Muscle layer of duodenum (tissue), 2 donors: ENCODE measurements around the gene FCRL2.
"Not testable (repeated sequence)": the region's sequence is repeated elsewhere in the genome, so short reads cannot be mapped to it uniquely, and the experiment has no call there.

Source experiments
- H3K27ac ChIP-seq: one replicate; pipeline ENCODE4 v1.7.0; 2013; ENCODE audit warnings: mild to moderate bottlenecking, low read length
- H3K27me3 ChIP-seq: one replicate; pipeline ENCODE4 v1.7.0; 2013; ENCODE audit warnings: low read depth, mild to moderate bottlenecking, control low read depth, low read length
- H3K36me3 ChIP-seq, 2 donors: one replicate each; pipeline ENCODE4 v1.7.0; 2013; ENCODE audit warnings: low read length in 2 of 2, control low read depth in 1 of 2, mild to moderate bottlenecking in 1 of 2; ENCODE audit not compliant: insufficient read depth in 2 of 2, control insufficient read depth in 1 of 2
- H3K4me1 ChIP-seq, 2 donors: one replicate each; pipeline ENCODE4 v1.7.0; 2013; ENCODE audit warnings: low read length in 2 of 2, mild to moderate bottlenecking in 2 of 2, control low read depth in 1 of 2, moderate library complexity in 1 of 2; ENCODE audit not compliant: insufficient read depth in 2 of 2, control insufficient read depth in 1 of 2
- H3K4me3 ChIP-seq, 2 donors: one replicate each; pipeline ENCODE4 v1.7.0; 2013; ENCODE audit warnings: low read length in 2 of 2, low read depth in 1 of 2, mild to moderate bottlenecking in 1 of 2
- H3K9me3 ChIP-seq, 2 donors: one replicate each; pipeline ENCODE4 v1.7.0; 2013; ENCODE audit warnings: low read length in 2 of 2, control low read depth in 1 of 2, mild to moderate bottlenecking in 1 of 2; ENCODE audit not compliant: control insufficient read depth in 1 of 2
- donor health status: healthy.

The FCRL2 gene

DNA sequence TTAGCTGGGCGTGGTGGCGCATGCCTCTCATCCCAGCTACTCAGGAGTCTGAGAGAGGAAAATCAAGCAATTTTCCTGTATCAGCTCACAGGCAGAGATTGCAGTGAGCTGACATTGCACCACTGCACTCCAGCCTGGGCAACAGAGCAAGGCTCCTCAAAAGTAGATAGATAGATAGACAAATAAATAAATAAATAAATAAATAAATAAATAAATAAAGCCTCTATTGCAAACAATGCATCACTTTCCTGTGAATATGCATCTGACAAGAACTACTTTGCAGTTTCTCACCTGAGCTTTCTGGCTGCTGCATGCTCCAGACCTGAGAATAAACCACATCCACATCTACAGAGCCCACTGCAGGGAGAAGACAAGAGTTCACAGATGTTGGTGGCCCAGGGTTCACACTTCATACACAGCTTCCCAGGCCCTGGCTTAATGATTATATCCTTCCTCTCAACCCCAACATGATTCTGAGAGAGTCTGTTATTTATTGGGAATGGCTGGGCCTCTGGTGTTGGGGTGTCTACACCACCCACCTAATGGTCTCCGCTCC is 28.6 kb downstream of the FCRL2 start:
- H3K27me3 ChIP-seq: no peaks in the 10 kb centered on the region
- no peak overlapping the region for H3K27ac ChIP-seq
- no peak overlapping the region for H3K4me3 ChIP-seq
- no peaks in the 10 kb centered on the region for H3K4me1 ChIP-seq
- H3K36me3 ChIP-seq: no peaks in the 10 kb centered on the region
- H3K9me3 ChIP-seq: no peaks in the 10 kb centered on the region

DNA sequence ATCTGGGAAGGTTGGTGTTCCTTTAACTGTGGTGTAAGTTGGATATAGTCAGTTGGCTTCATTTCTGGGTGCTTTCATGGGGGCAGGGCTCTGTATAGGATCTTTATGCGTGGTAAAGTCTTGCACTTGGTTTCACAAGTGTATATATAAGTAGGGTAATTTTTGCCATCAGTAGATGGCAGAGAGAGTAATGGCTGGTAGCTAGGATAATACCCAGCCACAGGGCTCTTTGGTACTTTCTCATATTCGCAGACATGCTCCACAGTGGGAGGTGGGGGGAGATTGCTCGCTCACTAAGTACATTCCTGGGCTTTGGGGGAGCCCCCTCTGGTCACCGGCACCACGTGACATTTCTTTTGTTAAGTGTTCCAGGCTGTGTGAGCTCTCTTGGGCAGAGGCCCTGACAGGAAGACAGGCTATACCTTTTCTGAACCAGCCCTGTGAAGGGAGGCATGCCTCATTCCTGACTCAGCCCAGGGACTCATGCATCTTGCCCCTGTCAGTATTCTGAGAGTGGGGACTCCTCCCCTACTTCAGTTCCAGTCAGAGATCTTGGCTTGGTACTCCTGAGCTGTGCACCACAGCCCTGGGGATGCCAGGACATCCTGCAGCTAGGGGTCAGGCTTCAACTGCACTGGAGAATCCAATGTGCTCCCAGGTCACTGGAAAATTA is 37.6 kb downstream of the FCRL2 start:
- Histone ChIP-seq H3K27ac (no peak overlapping the region), H3K4me3 (no peak overlapping the region), H3K4me1 (no peaks in the 10 kb centered on the region), H3K27me3 (no peaks in the 10 kb centered on the region), H3K36me3 (no peaks in the 10 kb centered on the region), H3K9me3 (no peaks in the 10 kb centered on the region)

DNA sequence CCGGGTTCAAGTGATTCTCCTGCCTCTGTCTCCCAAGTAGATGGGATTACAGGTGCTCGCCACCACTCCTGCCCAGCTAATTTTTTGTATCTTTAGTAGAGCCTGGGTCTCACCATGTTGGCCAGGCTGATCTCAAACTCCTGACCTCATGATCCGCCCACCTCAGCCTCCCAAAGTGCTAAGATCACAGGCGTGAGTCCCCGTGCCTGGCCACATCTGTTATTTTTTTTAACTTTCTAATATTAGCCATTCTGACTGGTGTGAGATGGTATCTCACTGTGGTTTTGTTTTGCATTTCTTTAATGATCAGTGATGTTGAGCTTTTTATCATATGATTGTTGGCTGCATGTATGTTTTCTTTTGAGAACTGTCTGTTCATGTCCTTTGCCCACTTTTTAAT is 40.9 kb downstream of the FCRL2 start:
- H3K9me3 ChIP-seq, H3K36me3 ChIP-seq, H3K4me3 ChIP-seq, H3K27me3 ChIP-seq, H3K27ac ChIP-seq, H3K4me1 ChIP-seq: not testable (repeated sequence)

DNA sequence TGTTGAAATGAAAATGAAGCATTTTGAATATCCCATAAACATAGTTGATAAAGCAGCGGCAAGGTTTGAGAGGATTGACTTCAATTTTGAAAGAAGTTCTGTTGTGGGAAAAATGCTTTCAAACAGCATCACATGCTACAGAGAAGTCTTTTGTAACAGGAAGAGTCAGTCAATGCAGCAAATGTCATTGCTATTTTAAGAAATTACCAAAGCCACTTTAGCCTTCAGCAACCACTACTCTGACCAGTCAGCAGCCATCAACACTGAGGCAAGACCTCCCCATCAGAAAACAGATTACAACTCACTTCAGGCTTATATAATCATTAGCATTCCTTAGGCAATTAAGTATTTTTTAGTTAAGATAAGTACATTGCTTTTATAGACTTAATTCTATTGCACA is 42.6 kb downstream of the FCRL2 start:
- Histone ChIP-seq H3K36me3 (no peaks in the 10 kb centered on the region), H3K27ac (no peak overlapping the region), H3K27me3 (no peaks in the 10 kb centered on the region), H3K4me1 (no peaks in the 10 kb centered on the region), H3K4me3 (no peak overlapping the region), H3K9me3 (peaks cover 0 to 5% of the 10 kb centered on the region in 2 donors)

DNA sequence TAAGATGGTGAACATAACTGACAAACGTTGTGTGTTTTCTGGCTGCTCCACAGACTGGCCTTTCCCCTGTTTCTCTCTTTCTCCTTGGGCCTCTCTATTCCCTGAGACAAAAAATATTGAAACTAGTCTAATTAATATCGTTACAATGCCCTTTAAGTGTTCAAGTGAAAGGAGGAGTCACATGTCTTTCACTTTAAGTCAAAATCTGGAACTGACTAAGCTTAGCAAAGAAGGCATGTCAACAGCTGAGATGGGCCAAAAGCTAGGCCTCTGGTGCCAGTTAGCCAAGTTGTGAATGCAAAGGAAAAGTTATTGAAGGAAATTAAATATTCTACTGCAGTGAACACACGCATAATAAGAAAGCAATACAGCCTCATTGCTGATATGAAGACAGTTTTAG is 44.2 kb downstream of the FCRL2 start:
- no peaks in the 10 kb centered on the region for H3K36me3 ChIP-seq
- no peak overlapping the region for H3K27ac ChIP-seq
- H3K4me3 ChIP-seq: no peak overlapping the region
- H3K27me3 ChIP-seq: no peaks in the 10 kb centered on the region
- peaks cover 0 to 7% of the 10 kb centered on the region in 2 donors for H3K9me3 ChIP-seq
- H3K4me1 ChIP-seq: no peaks in the 10 kb centered on the region

DNA sequence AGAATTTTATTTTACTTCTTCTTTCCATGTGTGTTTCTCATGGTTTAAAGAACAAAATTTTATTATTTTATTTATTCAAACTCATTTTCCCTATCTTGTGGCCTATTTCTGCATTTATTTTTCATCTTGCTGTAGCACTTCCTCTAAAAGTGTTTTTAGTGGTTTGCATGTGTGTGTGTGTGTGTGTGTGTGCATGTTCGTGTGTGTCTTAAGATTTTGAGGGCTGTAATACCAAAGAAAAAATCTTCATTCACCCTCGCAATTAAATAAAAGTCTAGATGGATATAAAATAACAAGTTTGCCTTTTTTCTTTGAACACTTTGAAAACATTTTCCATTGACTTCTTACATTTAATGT is 51.7 kb downstream of the FCRL2 start:
- Histone ChIP-seq H3K27ac (no peak overlapping the region), H3K36me3 (no peaks in the 10 kb centered on the region), H3K4me1 (no peaks in the 10 kb centered on the region), H3K9me3 (peaks cover 0 to 5% of the 10 kb centered on the region in 2 donors), H3K27me3 (no peaks in the 10 kb centered on the region), H3K4me3 (no peak overlapping the region)

DNA sequence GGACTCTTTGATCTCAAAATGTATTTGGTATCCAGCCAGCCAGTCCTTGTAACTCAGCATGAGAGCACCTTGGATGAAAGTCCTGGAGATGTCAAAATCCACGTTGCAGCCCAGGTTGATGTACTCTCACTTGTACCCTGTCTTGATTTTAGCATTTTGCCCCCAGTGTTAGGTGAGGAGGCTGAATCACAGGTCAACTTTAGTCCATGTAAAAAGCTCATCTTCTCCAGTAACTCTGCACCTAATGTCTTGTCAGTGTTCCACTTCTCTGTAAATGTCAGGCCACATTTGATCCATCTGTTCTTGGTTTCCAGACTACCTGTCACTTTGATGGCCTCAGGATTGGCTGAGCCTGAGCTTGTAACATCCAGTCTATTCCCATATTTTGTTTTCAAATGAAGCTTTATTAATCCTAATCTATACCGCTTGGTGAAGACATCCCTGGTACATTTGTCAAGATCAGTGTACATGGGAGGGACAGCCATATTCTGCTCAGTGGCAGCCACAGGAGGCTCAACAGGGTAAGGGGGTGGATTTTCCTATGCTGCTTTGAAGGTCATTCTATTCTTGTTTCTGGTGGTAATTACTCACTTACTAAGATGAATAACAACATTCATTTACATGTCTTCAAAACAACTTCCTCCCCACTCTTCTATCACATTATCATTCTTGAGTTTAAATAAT is 52.3 kb downstream of the FCRL2 start:
- Histone ChIP-seq H3K27me3 (no peaks in the 10 kb centered on the region), H3K4me1 (no peaks in the 10 kb centered on the region), H3K4me3 (no peak overlapping the region), H3K9me3 (peaks cover 0 to 5% of the 10 kb centered on the region in 2 donors), H3K36me3 (no peaks in the 10 kb centered on the region), H3K27ac (no peak overlapping the region)

DNA sequence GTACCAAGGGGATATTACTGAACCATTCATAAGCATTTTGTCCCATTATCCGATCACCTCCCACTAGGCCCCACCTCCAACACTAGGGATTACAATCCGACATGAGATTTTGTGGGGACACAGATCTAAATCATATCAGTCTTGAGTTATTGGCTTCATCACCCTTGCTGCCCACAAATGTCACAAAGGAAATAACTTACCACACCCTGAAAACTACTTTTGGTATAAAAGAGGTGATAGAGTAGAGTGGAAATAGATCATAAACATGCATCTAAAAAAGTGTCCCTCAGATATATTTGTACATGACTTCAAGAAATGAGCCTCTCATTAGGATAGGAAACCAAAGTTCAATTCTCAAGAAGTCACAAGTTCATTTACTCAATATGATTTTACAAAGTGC is 53.8 kb downstream of the FCRL2 start:
- Histone ChIP-seq H3K27me3 (no peaks in the 10 kb centered on the region), H3K4me1 (no peaks in the 10 kb centered on the region), H3K9me3 (peaks cover 0 to 3% of the 10 kb centered on the region in 2 donors), H3K27ac (no peak overlapping the region), H3K4me3 (no peak overlapping the region), H3K36me3 (no peaks in the 10 kb centered on the region)

DNA sequence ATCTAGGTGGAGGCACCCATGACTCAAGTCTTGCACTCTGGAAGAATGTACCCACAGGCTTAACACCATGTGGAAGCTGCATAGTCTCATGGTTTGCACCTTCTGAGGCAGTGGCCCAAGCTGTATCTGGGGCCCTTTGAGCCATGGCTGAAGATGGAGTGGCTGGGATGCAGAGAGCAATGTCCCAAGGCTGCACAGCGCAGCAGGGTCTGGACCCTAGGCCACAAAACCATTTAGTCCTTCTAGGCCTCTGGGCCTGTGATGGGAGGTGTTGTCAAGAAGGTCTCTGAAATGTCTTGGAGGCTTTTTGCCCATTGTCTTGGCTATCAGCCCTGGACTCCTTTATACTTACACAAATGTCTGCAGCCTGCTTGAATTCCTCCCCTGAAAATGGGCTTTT is 54.9 kb downstream of the FCRL2 start:
- Histone ChIP-seq H3K4me1 (no peaks in the 10 kb centered on the region), H3K9me3 (peaks cover 0 to 3% of the 10 kb centered on the region in 2 donors), H3K4me3 (no peak overlapping the region), H3K36me3 (no peaks in the 10 kb centered on the region), H3K27me3 (no peaks in the 10 kb centered on the region), H3K27ac (no peak overlapping the region)

DNA sequence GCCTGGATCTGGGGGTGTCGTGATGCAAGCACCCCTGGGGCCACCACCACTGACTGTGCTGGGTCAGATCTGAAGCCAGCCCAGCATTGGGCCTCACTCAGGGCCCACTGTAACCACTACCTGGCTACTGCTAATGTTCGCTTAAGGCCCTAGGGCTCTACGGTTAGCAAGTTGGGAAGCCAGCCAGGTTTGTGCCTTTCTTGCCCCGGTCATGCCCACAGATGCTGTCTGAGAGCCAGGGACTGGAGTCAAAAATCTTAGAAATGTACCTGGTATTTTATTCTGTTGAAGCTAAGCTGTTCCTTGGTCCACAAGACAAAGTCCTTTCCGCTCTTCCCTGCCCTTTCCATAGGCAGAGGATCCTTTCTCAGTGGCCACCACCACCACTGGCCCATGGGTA is 61.2 kb downstream of the FCRL2 start:
- no peak overlapping the region for H3K27ac ChIP-seq
- H3K9me3 ChIP-seq: no peaks in the 10 kb centered on the region
- H3K27me3 ChIP-seq: no peaks in the 10 kb centered on the region
- no peaks in the 10 kb centered on the region for H3K36me3 ChIP-seq
- no peaks in the 10 kb centered on the region for H3K4me1 ChIP-seq
- no peak overlapping the region for H3K4me3 ChIP-seq

DNA sequence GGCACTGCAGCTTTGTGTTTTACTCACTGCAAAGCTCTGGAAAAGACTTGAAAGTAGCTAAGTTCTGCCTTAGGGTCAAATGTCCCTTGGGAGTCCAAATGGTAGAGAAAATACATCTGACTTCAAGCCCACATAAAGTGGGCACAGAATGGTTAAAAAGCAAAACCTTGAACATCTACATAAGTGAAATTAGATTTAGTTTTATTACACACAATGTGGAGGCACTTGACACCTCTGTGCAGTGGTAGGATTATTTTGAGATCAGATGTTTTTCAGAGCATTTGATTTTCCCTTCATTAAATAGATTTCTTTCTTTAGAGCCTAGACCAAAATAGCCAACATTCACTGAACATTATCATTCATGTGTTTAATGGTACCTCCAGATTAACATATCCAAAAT is 65.1 kb downstream of the FCRL2 start:
- no peaks in the 10 kb centered on the region for H3K36me3 ChIP-seq
- H3K4me1 ChIP-seq: no peaks in the 10 kb centered on the region
- no peaks in the 10 kb centered on the region for H3K9me3 ChIP-seq

DNA sequence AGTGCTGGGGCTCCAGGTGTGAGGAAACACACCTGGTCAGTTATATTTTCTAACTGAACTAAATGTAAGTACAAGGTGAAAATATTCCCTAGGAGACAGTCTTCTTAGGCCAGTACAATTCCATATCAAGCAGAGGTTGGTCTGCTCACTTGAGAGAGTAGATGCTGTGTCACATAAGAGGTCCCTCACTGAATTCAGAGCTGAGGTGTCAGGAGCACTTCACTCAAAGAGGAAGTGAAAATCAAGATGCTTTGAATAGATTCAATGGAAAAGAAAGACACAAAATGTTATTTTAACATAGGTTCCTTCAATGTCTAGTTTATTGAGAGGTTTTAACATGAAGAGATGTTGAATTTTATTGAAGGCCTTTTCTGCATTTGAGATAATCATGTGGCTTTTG is 72.1 kb downstream of the FCRL2 start:
- Histone ChIP-seq H3K27me3 (no peaks in the 10 kb centered on the region), H3K4me3 (no peak overlapping the region), H3K4me1 (no peaks in the 10 kb centered on the region), H3K36me3 (no peaks in the 10 kb centered on the region), H3K27ac (no peak overlapping the region), H3K9me3 (no peaks in the 10 kb centered on the region)

More for the DNA sequence above, 65.1 kb downstream of the FCRL2 start:
- Histone ChIP-seq H3K27me3 (no peaks in the 10 kb centered on the region), H3K27ac (no peak overlapping the region), H3K4me3 (no peak overlapping the region)
